Placental epithelial cell (primary cell): ENCODE results near the gene ASB1. TPM values are rescaled to one million over a fixed set of nuclear protein-coding genes. Genes with fewer than 3 reads are reported as not detected.

Source experiments
- small RNA-seq: library from RNA; depleted of rRNA; stranded (forward); fragments of <200 nt; gene quantifications from one replicate; pipeline ENCODE3, GENCODE V24; 2012
- total RNA-seq: library from RNA; depleted of rRNA; stranded (reverse); fragments of >200 nt; gene quantifications from 2 replicates; pipeline ENCODE4 v1.2.3, GENCODE V29; 2012

Gene ASB1, protein sequence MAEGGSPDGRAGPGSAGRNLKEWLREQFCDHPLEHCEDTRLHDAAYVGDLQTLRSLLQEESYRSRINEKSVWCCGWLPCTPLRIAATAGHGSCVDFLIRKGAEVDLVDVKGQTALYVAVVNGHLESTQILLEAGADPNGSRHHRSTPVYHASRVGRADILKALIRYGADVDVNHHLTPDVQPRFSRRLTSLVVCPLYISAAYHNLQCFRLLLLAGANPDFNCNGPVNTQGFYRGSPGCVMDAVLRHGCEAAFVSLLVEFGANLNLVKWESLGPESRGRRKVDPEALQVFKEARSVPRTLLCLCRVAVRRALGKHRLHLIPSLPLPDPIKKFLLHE
- total RNA-seq: 14.9 and 26.5 TPM in 2 replicates

GRCh38 chr2:238426568-238427434 is at the start of gene ASB1:
ASB1 (plus strand) TSS chr2:238426927; CDS start chr2:238427071, 144 bp downstream.

Small RNA genes within 50 kb of the gene (small RNA-seq; reads per million reads assigned to genes)
- not detected for gene RNU6-234P

Other genes starting within 250 kb of the ASB1 start
- gene ILKAP, start 223.2 kb upstream of the ASB1 start, total RNA-seq: 13.2 and 23.6 TPM in 2 replicates
- gene HES6, start 186.9 kb upstream of the ASB1 start, total RNA-seq: 1.5 and 1.6 TPM in 2 replicates
- gene PER2, start 138.3 kb upstream of the ASB1 start, total RNA-seq: 4.3 and 5.9 TPM in 2 replicates
- 3.9 and 4.3 TPM in 2 replicates for gene TRAF3IP1, start 106.4 kb upstream of the ASB1 start, total RNA-seq